Nucleus accumbens (tissue), 56 donors: ENCODE measurements around the gene RBFOX1.
A peak's percentile ranks its signal among the peaks of the same experiment; 100 is the strongest.

Source experiments
- DNase-seq, 56 donors: peaks; one replicate each; lab custom pipeline; 2025; lab: John Stamatoyannopoulos, UW

The RBFOX1 gene

GRCh38 chr16:7404217-7404616, 71.6 kb downstream of the RBFOX1 start:
- no peak for DNase-seq

- DNase-seq = peak in 38 of 56 donors; percentile 2 to 77 (median 37)
Measured at GRCh38 chr16:7405166-7405565, 72.5 kb downstream of the RBFOX1 start.

- DNase-seq = peak in 1 of 56 donors; percentile 6
Measured at GRCh38 chr16:7408700-7409365, 76.2 kb downstream of the RBFOX1 start.

GRCh38 chr16:7419441-7419840, 86.8 kb downstream of the RBFOX1 start:
- DNase-seq = no peak

- DNase-seq = no peak
Measured at GRCh38 chr16:7420079-7420478, 87.4 kb downstream of the RBFOX1 start.

GRCh38 chr16:7420843-7421242, 88.2 kb downstream of the RBFOX1 start:
- no peak for DNase-seq

GRCh38 chr16:7421578-7421977, 88.9 kb downstream of the RBFOX1 start:
- DNase-seq = no peak

GRCh38 chr16:7422036-7422888, 89.6 kb downstream of the RBFOX1 start:
- DNase-seq = peak in 13 of 56 donors; percentile 12 to 42 (median 28)

GRCh38 chr16:7423434-7424044, 90.9 kb downstream of the RBFOX1 start:
- DNase-seq = peak in 6 of 56 donors; percentile 12 to 26 (median 14)

GRCh38 chr16:7426161-7426560, 93.5 kb downstream of the RBFOX1 start:
- no peak for DNase-seq

- DNase-seq = no peak
Measured at GRCh38 chr16:7431723-7432122, 99.1 kb downstream of the RBFOX1 start.

- no peak for DNase-seq
Measured at GRCh38 chr16:7436306-7436705, 103.7 kb downstream of the RBFOX1 start.

GRCh38 chr16:7437135-7437804, 104.6 kb downstream of the RBFOX1 start:
- DNase-seq = peak in 2 of 56 donors; percentile 9 to 19

- no peak for DNase-seq
Measured at GRCh38 chr16:7437843-7438242, 105.2 kb downstream of the RBFOX1 start.

GRCh38 chr16:7438601-7439000, 106.0 kb downstream of the RBFOX1 start:
- no peak for DNase-seq

- DNase-seq = no peak
Measured at GRCh38 chr16:7439518-7439917, 106.9 kb downstream of the RBFOX1 start.

GRCh38 chr16:7440886-7441400, 108.3 kb downstream of the RBFOX1 start:
- DNase-seq = no peak

- DNase-seq = no peak
Measured at GRCh38 chr16:7442050-7442449, 109.4 kb downstream of the RBFOX1 start.

GRCh38 chr16:7443142-7443541, 110.5 kb downstream of the RBFOX1 start:
- DNase-seq = no peak

GRCh38 chr16:7443648-7444365, 111.2 kb downstream of the RBFOX1 start:
- no peak for DNase-seq
